Activated CD8-positive, alpha-beta memory T cell treated with anti-CD3 and anti-CD28 coated beads for 48 hours (primary cell): ENCODE results near the gene FCAR.
"Not testable (repeated sequence)": the region's sequence is repeated elsewhere in the genome, so short reads cannot be mapped to it uniquely, and the experiment has no call there.

Source experiments
- DNase-seq, 3 experiments: peaks; one replicate each; pipeline ENCODE4 v3.0.0-alpha.2; 2020; ENCODE audit warnings: low read depth in 2 of 3, low spot score in 2 of 3

The FCAR gene

DNA sequence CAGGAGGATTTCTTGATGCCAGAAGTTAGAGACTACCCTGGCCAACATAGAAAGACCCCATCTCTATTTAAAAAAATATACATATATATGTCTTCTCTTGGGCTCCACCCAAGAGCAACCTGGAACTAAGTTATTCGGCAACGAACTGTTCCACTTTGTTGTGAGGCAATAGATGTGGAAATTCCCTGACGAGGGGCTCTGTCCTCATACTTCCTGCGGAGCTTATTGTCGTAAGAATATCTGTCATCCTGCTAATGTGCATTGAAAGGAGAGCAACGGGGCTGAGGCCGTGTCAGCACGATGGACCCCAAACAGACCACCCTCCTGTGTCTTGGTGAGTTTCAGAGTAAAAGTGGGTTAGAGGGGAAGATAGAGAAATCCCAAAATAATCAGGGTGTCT is at the start of gene FCAR:
FCAR (plus strand) TSS at position 246 of the 400 bp plus-strand sequence; CDS start at position 301, 55 bp downstream.
- no peak for DNase-seq

DNA sequence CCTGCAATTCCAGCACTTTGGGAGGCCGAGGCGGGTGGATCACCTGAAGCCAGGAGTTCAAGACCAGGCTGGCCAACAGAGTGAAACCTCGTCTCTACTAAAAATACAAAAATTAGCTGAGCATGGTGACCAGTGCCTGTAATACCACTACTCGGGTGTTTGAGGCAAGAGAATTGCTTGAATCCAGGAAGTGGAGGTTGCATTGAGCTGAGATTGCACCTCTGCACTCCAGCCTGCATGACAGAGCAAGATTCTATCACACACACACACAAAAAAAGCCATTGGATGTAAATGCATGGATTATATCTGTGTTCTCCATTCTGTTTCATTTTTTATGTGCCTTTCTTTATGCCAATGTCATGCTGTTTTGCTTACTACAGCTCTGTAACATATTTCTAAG is 49.6 kb upstream of the FCAR start:
- not testable (repeated sequence) for DNase-seq

DNA sequence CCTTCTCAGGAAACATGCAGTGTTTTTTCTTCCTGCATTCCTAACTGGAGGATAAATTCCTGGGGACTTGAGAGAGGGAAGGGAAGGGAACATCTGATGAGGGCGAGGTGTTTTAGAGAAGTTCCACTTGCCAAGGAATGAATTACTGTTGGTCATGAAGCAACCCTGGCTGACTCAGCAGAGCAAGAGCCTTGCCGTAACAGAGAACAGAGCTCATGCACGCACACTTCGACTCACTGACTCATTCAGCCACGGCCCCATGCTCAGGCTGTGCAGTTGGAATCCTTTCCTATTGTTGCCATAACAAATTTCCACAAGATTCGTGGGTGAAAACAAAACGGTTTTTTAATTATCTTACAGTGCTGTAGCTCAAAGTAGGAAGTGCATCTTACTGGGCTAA is 48.7 kb upstream of the FCAR start:
- not testable (repeated sequence) for DNase-seq

DNA sequence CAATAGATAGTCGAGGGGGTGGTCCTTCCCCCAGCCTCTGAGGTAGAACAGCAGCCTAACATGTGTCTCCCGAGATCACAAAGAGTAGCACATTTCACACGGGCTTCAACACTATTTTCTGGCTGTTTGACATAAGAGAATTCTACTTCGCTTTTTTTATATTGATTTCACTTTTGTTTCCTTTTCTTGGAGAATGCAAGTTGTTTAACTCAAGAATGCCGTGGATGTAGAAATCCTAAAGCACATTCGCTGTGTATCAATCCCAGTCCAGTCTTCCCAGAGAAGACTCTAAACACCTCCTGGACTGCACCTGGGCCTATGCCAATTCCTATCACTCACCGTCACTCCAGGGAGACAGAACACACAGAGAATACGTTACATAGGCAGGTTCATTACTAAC is 46.0 kb upstream of the FCAR start:
- not testable (repeated sequence) for DNase-seq

DNA sequence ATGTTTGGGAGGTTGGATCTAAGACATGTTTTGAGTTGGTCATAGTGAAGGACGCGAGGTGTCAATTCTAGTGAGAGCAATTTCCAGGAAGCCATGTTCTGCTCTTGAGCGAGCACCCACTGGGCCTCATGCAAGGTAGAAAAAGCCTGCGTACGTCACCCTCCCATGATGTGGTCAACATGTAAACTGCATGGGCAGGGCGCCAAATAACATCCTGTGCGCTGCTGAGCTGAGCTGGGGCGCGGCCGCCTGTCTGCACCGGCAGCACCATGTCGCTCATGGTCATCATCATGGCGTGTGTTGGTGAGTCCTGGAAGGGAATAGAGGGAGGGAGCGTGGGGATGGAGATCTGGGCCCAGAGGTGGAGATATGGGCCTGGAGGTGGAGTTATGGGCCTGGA is 41.5 kb upstream of the FCAR start, which contains the start of gene KIR2DS4:
KIR2DS4 (plus strand) TSS at position 181 of the 400 bp plus-strand sequence.
- DNase-seq, result not testable (repeated sequence)

DNA sequence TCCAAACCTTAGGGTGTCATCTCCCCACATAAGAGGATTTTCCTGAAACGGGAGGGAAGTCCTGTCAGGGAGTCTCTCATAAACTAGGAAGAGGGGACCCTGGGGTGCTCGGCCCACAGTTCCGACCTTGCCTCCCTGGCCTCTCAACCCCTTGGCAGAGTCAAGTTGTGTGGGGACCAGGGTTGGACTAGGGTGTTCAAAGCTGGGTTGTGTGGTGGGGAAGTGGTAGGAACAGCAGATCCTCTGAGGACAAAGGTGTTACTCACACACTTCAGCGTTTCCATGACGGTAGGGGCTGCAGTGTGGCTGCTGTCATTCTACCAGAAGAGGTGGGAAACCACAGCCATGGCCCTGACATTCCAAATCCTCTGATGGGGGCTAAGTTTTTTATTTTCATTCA is 38.9 kb upstream of the FCAR start:
- DNase-seq, result not testable (repeated sequence)

DNA sequence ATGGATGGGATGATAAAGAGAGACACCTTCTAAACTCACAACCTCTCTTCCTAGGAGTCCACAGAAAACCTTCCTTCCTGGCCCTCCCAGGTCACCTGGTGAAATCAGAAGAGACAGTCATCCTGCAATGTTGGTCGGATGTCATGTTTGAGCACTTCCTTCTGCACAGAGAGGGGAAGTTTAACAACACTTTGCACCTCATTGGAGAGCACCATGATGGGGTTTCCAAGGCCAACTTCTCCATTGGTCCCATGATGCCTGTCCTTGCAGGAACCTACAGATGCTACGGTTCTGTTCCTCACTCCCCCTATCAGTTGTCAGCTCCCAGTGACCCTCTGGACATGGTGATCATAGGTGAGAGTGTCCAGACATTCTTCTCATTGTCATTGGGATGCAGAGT is 36.5 kb upstream of the FCAR start:
- not testable (repeated sequence) for DNase-seq

DNA sequence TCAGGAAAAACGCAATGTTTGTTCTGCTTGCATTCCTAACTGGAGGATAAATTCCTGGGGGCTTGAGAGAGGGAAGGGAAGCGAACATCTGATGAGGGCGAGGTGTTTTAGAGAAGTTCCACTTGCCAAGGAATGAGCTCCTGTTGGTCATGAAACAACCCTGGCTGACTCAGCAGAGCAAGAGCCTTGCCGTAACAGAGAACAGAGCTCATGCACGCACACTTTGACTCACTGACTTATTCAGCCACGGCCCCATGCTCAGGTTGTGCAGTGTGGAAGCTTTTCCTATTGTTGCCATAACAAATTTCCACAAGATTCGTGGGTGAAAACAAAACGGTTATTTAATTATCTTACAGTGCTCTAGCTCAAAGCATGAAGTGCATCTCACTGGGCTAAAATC is 30.9 kb upstream of the FCAR start:
- not testable (repeated sequence) for DNase-seq

DNA sequence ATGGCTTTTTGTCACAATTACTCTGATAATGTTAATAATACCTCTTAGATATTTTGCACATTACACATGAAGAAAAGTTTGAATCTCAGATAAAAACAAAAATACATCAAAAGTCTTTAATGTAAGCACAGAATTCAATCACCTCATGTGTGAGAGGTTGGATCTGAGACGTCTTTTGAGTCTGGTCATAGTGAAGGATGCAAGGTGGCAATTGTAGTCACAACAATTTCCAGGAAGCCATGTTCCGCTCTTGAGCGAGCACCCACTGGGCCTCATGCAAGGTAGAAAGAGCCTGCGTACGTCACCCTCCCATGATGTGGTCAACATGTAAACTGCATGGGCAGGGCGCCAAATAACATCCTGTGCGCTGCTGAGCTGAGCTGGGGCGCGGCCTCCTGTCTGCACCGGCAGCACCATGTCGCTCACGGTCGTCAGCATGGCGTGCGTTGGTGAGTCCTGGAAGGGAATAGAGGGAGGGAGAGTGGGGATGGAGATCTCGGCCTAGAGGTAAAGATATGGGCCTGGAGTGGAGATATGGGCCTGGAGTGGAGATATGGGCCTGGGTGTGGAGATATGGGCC is 23.9 kb upstream of the FCAR start, which contains the start of gene KIR3DL2:
KIR3DL2 (plus strand) TSS at position 383 of the 580 bp plus-strand sequence; CDS start at position 416, 33 bp downstream.
- not testable (repeated sequence) for DNase-seq

DNA sequence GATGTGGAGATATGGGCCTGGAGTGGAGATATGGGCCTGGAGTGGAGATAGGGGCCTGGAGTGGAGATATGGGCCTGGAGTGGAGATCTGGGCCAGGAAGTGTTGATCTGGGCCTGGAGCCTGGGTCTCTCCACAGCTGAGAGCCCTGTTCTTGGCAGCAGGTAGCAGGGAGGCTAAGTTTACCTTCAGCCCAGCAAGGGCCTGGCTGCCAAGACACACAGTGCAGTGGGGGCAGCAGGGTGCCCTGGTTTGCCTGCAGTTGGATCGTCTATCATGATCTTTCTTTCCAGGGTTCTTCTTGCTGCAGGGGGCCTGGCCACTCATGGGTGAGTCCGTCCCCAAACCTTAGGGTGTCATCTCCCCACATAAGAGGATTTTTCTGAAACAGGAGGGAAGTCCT is 23.1 kb upstream of the FCAR start:
- DNase-seq, result no peak

DNA sequence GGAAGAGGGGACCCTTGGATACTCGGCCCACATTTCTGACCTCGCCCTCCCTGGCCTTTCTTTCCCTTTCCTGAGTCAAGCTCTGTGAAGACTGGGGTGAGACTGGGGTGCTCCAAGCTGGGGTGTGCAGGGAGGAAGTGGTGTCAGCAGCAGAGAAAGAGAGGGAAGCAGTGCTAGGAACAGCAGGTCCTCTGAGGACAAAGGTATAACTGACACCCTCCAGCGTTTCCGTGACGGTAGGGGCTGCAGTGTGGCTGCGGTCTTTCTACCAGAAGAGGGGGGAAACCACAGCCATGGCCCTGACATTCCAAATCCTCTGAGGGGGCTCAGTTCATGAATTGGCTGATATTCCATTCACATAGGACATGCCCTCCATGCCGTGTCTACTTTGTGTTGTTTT is 22.7 kb upstream of the FCAR start:
- no peak for DNase-seq

DNA sequence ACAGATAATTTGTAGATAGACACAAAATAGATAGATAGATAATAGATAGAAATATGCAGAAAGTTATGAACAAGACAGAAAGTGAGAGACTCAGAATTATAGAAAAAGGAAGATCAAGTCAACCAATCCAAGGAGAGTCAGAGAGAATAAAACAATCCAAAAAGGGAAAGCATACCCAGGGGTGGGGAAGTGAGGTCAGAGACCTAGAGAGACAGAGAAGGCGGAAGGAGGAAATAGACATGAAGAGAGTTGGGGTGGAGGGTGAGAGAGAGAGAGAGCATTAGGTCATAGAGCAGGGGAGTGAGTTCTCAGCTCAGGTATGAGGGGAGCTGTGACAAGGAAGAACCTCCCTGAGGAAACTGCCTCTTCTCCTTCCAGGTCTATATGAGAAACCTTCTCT is 18.8 kb upstream of the FCAR start:
- DNase-seq, result not testable (repeated sequence)

DNA sequence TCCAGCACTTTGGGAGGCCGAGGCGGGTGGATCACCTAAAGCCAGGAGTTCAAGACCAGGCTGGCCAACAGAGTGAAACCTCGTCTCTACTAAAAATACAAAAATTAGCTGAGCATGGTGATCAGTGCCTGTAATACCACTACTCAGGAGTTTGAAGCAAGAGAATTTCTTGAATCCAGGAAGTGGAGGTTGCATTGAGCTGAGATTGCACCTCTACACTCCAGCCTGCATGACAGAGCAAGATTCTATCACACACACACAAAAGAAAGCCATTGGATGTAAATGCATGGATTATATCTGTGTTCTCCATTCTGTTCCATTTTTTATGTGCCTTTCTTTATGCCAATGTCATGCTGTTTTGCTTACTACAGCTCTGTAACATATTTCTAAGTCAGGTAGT is 15.6 kb upstream of the FCAR start:
- not testable (repeated sequence) for DNase-seq

DNA sequence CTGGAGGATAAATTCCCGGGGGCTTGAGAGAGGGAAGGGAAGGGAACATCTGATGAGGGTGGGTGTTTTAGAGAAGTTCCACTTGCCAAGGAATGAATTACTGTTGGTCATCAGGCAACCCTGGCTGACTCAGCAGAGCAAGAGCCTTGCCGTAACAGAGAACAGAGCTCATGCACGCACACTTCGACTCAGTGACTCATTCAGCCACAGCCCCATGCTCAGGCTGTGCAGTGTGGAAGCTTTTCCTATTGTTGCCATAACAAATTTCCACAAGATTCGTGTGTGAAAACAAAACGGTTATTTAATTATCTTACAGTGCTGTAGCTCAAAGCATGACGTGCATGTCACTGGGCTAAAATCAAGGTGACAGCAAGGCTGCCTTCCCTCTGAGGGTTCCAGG is 14.6 kb upstream of the FCAR start:
- DNase-seq, result not testable (repeated sequence)

DNA sequence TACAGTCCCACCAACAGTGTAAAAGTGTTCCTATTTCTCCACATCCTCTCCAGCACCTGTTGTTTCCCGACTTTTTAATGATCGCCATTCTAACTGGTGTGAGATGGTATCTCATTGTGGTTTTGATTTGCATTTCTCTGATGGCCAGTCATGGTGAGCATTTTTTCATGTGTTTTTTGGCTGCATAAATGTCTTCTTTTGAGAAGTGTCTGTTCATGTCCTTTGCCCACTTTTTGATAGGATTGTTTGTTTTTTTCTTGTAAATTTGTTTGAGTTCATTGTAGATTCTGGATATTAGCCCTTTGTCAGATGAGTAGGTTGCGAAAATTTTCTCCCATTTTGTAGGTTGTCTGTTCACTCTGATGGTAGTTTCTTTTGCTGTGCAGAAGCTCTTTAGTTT is 10.6 kb upstream of the FCAR start:
- not testable (repeated sequence) for DNase-seq

DNA sequence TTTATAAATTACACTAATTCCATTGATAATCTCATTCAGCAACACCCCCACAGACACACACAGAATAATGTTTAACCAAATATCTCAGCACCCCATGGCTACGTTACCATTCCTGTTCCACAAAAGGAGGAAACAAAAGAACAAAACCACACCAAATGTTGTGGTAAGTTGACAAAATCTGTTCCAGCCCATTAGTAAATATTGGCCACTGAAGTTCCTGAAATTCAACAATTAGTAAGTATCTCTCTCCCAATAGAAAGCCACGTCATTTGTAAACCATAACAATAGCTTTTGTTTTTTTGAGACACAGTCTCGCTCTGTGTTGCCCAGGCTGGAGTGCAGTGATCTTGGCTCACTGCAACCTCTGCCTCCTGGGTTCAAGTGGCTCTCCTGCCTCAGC is 2.3 kb upstream of the FCAR start:
- DNase-seq, result no peak

DNA sequence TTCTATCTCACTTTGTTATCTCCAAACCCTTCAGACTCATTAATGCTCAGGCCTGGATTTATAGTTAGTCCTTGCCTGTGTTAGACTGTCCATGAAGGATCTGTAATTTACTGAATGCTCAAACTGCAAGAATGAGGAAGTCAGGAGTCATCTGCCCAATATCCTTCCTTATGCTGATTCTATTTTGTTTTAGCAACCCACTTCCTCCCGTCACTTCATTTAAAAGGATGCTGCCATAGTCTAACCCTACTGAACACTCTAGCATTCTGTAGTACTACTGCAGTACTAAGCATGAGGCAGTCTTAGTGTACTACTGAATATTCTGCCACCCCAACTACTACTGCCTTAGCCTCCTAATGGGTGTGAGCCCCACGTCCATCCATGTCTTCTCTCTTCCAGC is 1.5 kb downstream of the FCAR start:
- no peak for DNase-seq

DNA sequence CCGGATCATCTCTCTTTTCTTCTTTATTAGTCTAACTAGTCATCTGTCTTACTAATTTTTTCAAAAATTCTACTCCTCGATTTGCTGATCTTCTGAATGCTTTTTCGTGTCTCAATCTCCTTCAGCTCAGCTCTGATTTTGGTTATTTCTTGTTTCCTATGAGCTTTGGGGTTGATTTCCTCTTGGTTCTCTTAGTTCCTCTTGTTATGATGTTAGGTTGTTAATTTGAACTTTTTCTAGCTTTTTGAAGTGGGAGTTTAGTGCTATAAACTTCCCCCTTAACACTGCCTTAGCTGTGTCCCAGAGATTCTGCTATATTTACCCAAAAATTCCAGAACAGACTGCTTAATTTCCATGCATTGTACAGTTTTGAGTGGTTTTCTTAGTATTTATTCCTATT is 3.4 kb downstream of the FCAR start:
- no peak for DNase-seq

DNA sequence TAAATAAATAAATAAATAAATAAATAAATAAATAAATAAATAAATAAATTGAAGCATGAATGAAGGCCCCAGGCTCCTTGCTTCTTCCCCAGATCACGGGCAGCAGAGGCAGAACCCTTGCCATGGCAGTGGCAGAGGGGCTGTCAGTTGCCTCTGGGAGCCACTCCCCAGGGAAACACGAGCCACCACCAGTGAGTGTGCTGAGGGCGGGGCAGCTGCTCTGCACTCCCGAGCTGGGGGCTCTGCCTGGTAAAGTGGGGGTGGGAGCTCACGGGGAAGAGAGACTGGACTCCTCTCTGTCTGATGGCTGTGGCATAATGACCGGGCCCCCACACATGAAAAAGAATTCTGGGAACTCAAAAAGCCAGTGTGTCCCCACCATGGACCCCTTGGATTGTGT is 7.8 kb downstream of the FCAR start:
- no peak for DNase-seq

DNA sequence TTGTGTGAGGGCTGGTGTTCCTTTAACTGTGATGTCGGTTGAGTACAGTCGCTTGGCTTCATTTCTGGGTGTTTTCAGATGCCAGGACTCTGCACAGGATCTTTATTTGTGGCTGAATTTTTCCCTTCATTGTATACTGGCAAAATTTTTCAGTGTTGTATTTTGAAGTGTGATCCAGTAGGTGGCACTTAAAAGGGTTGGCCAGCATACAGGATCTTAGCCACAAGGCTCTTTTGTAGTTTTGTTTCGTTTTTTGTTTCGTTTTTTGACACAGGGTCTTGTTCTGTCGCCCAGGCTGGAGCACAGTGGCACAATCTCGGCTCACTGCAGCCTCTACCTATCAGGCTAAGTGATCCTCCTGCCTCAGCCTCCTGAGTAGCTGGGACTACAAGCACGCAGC is 8.7 kb downstream of the FCAR start:
- no peak for DNase-seq

DNA sequence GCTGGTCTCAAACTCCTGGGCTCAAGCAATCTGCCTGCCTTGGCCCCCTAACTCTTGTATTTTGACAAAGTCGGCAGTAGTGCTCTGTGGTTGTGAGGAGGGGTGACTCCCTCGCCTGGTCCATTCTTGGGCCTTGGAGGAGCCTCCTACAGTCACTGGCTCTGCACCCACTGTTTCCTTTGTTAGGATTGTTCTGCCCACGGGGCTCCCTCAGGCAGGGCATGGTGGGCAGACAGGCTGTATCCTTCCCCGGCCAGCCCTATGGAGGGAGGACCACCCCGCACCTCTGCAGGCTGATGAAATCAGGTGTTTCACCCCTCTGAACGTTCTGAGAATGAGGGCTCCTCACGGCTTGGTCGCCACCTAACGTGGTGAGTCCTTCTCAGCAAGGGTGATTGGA is 9.2 kb downstream of the FCAR start:
- no peak for DNase-seq

DNA sequence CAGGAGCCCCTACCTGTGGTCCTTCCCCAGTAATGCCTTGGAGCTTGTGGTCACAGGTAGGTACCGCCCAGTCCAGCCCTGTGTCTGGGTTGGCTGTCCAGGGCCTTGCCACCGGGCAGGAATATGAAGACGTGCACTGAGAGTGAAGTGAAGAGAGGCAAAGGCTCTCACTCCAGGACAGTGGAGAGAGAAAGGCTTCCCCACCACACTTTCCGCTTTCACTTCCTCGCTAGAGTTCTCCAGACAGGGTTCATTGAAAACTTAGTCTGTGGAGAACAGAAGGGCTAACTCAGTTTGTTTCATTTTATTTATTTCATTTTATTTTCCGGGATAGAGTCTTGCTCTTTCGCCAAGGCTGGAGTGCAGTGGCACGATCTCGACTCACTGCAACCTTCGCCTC is 14.2 kb downstream of the FCAR start:
- DNase-seq, result no peak

DNA sequence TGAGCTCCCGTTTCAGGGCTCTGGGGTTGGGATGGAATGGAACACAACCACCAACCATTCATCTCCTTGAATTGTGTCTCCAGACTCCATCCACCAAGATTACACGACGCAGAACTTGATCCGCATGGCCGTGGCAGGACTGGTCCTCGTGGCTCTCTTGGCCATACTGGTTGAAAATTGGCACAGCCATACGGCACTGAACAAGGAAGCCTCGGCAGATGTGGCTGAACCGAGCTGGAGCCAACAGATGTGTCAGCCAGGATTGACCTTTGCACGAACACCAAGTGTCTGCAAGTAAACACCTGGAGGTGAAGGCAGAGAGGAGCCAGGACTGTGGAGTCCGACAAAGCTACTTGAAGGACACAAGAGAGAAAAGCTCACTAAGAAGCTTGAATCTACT is 15.5 kb downstream of the FCAR start:
- no peak for DNase-seq
